ENCODE data around the gene SYNDIG1.

The SYNDIG1 gene

DNA sequence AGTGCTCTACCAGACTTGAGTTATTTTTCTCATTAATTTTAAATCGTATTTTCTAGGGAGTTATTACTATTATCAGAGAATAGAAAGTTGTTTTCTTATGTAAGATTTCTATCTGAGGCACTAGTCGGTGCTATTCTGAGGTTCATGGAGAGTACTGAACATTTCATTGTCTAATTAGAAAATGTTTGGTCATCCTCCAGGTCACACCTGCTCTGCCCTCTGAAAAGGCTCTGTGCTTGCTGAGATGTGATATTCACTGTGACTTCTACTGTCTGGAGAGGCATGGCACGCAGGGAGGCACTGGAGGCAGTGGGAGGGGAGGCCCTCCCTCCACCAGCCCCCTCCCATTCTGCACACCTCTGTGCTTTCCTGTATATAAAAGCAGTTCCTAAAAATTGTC lies 3.0 kb downstream of the SYNDIG1 start:
- no peak for DNase-seq (ENCODE audit: low spot score)

DNA sequence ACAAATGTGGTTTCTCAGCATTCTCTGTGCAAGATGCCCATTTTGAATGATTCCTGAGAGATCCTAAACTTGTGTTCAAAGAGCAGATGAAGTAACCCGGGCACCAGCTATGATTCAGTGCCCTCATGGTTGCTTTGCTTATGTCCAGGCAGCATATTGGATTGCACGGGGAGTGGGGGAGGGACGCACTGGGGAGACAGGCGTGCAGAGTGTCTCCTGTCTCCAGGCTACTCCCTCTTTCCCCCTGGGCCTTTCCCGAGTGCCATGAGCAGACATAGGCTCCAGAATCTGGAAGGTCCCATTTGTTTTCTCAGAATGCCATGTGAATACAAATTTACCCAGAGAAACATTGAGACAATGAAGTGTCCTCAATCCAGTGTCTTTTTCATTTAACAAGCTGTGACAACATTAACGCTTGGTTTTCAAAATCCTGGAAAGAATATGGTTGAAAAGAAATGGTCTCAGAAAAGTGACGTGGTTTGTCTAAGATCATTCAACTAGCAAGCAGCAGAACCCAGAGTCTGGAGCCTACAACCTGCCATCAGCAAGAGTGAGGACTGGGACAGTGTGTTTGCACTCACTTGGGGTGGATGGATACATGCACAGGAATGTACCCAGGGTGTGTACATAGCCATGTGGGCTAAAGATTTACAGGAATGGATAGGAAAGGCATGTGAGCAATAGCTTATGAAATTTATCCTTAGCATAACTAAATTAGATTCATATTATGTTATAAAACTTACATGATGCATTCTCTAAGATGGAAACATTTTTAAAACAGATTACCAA lies 4.2 kb downstream of the SYNDIG1 start:
- DNase-seq (ENCODE audit: low spot score): no peak

- no peak for DNase-seq (ENCODE audit: low spot score)
Observed at GRCh38 chr20:24477831-24478547, 8.6 kb downstream of the SYNDIG1 start.

DNA sequence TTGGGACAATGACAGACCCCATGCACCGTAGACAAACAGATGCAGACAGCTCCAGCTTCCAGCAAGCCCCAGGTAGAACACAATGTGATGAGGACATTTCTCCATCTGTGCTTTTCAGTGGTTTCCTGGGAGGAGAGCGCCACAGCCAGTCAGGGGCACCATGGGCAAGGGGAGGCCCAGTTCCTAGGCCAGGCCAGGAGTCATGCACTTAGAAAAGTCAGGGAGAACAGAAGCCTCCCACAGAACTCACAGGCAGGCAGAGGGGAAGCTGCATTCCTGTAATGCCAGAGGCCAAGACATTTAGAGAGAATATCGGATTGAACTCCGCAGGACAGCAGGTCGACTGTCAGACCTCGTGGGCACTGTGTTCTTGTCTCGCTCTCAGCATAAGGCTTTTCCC lies 9.2 kb downstream of the SYNDIG1 start:
- DNase-seq (ENCODE audit: low spot score): no peak

- no peak for DNase-seq (ENCODE audit: low spot score)
Observed at GRCh38 chr20:24479106-24479505, 9.7 kb downstream of the SYNDIG1 start.

GRCh38 chr20:24479595-24479994 lies 10.2 kb downstream of the SYNDIG1 start:
- DNase-seq (ENCODE audit: low spot score): no peak

- no peak for DNase-seq (ENCODE audit: low spot score)
Observed at GRCh38 chr20:24480509-24480908, 11.1 kb downstream of the SYNDIG1 start.

- DNase-seq (ENCODE audit: low spot score): no peak
Observed at GRCh38 chr20:24481173-24481572, 11.7 kb downstream of the SYNDIG1 start.

DNA sequence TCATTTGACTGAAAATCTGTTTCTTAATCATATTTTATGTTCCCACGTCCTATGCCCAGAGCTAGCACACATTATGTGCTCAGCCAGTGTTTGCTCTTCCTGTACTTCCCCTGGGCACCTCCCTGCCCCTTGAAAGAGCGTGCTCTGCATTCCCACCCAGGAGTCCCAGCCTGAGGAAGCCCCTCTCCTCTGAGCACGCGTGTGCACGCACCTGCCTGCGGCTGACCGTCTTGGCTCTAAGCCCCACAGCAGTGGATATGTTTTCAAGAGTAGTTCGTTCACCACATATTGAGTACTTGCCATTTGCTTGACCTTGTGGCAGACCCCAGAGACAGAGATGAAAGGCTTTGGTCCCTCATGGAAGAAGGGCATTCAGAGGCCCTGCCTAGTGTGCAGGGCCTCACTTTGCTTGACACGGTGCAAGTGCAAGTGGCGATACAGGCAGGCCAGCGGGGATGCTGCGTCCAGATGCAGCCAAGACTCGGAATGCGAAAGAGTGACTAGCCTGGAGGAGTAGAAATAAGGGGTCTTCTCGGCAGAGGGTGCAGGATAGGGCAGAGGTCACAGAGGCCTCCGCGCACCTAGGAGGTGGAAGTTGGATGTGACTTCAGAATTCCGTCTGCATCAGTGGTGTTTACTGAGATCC lies 14.1 kb downstream of the SYNDIG1 start:
- DNase-seq (ENCODE audit: low spot score): no peak

DNA sequence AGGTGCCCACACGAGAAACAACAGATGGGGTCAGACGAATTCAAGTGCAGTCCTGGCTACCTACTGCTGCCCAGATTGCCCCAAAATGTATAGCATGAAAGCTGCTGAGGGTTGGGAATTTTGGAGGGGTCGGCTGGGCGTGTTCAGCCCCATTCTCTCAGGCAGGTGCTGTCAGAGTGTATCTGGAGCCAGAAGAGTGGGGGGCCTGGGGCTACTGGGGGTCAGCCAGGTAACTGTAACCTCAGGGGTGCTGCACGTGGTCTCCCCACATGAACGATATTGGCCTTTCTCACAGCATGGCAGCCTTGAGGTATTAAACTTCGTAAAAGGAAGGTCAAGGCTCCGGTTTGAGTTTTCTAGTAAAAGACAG lies 14.6 kb downstream of the SYNDIG1 start:
- no peak for DNase-seq (ENCODE audit: low spot score)

DNA sequence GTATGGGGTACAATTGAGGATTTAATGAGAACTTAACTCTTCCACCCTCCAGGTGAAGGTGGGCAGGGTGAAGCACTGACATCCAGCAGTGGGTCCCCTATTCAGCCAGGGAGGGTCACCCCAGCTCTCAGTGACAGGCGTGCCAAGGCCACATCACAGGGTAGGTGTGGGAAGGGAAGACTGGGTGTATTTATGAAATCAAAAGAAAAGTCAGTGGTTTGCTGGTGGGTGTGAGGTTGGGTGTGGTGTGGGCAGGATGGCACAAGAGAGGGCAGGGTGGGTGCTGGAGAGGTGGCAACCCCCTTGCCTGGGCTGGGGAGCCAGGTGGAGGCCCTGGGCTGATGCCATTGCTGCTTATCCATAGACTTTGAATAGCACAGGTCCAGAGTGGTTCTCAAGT lies 16.6 kb downstream of the SYNDIG1 start:
- no peak for DNase-seq (ENCODE audit: low spot score)

DNA sequence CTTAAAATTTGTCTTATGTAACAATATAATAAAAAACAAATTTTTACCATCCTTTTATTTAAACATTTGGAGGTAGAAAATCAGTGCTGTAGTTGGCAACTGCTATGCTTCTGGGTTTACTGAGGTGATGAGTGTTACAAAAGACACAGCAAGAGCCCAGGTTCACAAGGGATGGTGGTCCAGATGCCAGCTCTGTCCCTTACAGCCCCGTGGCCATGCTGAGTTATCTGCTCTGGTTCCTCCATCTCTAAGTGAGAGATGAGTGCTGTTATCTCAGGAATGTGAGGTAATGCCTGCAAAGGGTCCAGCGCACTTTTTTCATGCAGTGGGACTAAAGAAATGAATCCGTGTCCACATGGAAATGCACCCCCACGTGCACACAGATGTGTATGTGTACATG lies 17.8 kb downstream of the SYNDIG1 start:
- DNase-seq (ENCODE audit: low spot score): no peak

DNA sequence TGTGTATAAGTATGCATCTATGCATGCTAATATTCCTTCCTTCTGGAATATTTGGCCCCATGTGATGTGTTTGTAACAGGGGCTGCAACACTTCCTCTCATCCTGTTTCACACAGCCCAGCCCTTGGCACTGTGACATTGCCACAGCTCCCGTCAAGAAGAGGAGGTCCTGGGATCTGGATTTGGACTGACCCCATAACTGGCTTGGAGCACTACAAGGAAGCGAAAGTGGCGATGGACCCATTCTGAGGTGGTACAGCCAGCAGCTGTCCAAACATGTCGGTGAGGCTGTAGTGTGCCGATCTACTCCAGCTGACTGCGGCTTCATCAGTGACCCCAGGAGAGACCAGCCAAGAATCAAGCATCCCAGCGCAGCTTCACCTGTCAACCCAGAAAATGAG lies 18.2 kb downstream of the SYNDIG1 start:
- no peak for DNase-seq (ENCODE audit: low spot score)

DNA sequence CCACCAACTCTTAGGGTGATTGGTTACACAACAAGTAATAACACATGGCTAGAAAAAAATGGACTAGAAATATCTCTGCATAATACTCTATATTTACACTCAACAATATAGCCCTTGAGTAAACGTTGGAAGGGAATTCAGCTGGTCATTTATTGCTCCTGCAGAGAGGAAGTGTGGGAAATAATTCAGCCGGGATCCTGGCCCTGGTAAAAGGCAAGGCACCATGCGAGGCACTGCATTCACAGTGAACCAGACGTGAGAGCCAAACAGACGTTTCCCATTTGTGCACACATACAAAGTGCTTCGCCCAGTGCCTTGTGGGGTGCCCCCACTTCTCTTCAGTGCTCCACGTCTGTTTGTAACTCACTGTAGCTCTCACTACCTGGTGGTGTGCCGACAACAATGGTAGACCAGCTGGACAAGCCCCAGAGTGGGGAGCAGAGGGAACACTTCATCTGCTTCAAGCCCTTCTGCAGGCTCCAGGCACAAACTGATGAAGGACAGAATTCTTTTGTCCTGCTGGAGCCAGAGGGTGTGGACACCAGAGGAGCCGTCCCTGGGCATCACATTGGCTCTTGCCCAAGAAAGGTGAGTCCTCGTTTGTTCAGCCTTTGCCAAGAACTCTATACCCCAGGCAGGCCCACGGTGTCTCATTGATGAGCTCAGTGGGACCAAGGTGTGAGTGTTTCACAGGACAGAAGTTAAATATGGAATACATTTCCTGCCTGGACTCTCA lies 18.8 kb downstream of the SYNDIG1 start:
- DNase-seq (ENCODE audit: low spot score): no peak

- DNase-seq (ENCODE audit: low spot score): no peak
Observed at GRCh38 chr20:24488800-24489175, 19.4 kb downstream of the SYNDIG1 start.

GRCh38 chr20:24489193-24489592 lies 19.8 kb downstream of the SYNDIG1 start:
- DNase-seq (ENCODE audit: low spot score): no peak

GRCh38 chr20:24489631-24490260 lies 20.3 kb downstream of the SYNDIG1 start:
- DNase-seq (ENCODE audit: low spot score): no peak

- DNase-seq (ENCODE audit: low spot score): no peak
Observed at GRCh38 chr20:24490598-24490997, 21.2 kb downstream of the SYNDIG1 start.

DNA sequence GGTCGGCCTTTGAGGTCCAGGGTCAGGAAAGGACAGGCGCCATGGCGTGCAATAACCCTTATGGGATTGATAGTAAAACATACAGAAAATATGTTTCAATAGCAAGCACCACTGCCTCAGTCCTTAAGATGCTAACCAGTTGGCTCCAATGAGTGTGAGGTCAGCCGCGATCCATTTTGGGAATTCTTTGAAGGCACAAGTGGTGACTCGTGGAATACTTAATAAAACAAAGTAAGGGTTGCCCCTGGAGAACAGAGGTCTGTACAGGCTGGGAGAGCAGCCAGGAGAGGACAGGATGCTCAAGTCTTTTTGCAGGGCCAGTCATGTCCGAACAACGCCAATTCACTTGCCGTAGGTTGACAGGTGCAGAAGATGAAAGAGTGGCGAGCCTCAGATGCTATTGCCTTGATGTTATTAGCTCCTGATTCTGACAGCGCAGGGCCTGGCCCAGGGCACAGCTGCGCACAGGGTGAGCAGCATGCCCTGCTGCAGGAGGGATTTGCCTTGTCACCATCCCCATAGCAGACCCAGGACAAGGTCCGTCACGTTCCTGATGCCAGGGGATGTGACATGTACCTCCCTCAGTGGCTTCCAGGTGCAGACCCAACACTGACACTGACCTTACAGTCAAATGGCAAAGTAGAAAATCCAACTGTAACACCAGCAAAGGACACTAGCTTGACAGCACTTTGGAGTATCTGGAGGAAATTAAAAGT lies 21.8 kb downstream of the SYNDIG1 start:
- no peak for DNase-seq (ENCODE audit: low spot score)

GRCh38 chr20:24492031-24492607 lies 22.7 kb downstream of the SYNDIG1 start:
- DNase-seq (ENCODE audit: low spot score): no peak

- no peak for DNase-seq (ENCODE audit: low spot score)
Observed at GRCh38 chr20:24492698-24493097, 23.3 kb downstream of the SYNDIG1 start.
